RWPE2 (cell line): ENCODE measurements around the gene ADAMTS8.

Experiments used
- ATAC-seq: fragments of 200-7000 bp; cut with Tn5 transposase; 3 replicates; pipeline ENCODE4 v1.9.1; 2021; ENCODE audit warnings: low read depth
- DNase-seq: peaks from one replicate; pipeline ENCODE4 v3.0.0-alpha.2; 2020; ENCODE audit warnings: low spot score
- H3K27ac ChIP-seq: fragments of 450-650 bp; 2 replicates; pipeline ENCODE4 v1.5.1; 2017; ENCODE audit warnings: mild to moderate bottlenecking; ENCODE audit not compliant: poor library complexity, severe bottlenecking
- H3K27me3 ChIP-seq: fragments of 250-450 bp; sonication (Bioruptor Pico); 2 replicates; pipeline ENCODE4 v1.5.1; 2021; ENCODE audit warnings: mild to moderate bottlenecking, moderate library complexity; ENCODE audit not compliant: insufficient read depth, poor library complexity, severe bottlenecking
- H3K36me3 ChIP-seq: fragments of 250-450 bp; sonication (Bioruptor Pico); 2 replicates; pipeline ENCODE4 v1.5.1; 2020; ENCODE audit warnings: low read depth, mild to moderate bottlenecking, moderate library complexity
- H3K4me1 ChIP-seq: fragments of 250-450 bp; sonication (Bioruptor Pico); 2 replicates; pipeline ENCODE4 v1.5.1; 2021; ENCODE audit warnings: mild to moderate bottlenecking, moderate library complexity; ENCODE audit not compliant: insufficient read depth, poor library complexity, severe bottlenecking
- H3K4me3 ChIP-seq: fragments of 250-450 bp; sonication (Bioruptor Pico); 2 replicates; pipeline ENCODE4 v1.5.1; 2021; ENCODE audit warnings: mild to moderate bottlenecking, moderate library complexity; ENCODE audit not compliant: severe bottlenecking
- H3K9me3 ChIP-seq: fragments of 250-450 bp; sonication (Bioruptor Pico); 2 replicates; pipeline ENCODE4 v1.5.1; 2021; ENCODE audit warnings: mild to moderate bottlenecking, moderate library complexity; ENCODE audit not compliant: severe bottlenecking
- CTCF ChIP-seq: fragments of 450-650 bp; IDR thresholded peaks from one replicate; pipeline ENCODE4 v1.5.1; 2017; ENCODE audit warnings: mild to moderate bottlenecking, moderate library complexity; ENCODE audit not compliant: poor library complexity, severe bottlenecking

Gene ADAMTS8

DNA sequence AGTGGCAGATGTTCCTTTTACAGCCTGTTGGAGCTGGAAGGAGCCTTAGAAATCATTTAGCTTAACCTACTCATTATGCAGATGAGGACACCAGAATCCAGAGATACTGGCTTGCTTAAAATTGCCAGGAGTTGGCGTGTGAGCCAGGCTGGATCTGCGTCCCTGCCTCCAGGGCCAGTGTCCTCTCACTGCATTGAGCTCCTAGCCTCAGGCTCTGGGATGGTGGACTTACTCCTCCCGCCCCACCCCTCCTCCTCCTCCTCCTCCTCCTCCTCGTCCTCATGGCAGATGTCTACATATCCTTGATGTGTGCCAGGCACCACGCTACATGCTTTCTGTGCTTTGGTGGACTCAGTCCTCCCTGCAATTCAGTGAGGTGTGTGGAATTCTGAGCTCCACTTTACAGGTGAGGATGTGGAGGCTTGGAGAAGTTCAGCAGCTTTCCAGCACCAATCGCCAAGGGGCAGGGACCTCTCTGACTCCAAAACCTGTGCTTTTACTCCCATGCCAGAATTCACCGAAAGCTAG, 44.1 kb upstream of the ADAMTS8 start:
- Histone ChIP-seq H3K4me3 (no peak overlapping the region), H3K9me3 (no peaks in the 10 kb centered on the region), H3K27me3 (no peaks in the 10 kb centered on the region), H3K36me3 (no peaks in the 10 kb centered on the region), H3K27ac (no peak overlapping the region), H3K4me1 (no peaks in the 10 kb centered on the region)
- DNase-seq (no peak), ATAC-seq (no peak)
- TF ChIP-seq CTCF = no peak

DNA sequence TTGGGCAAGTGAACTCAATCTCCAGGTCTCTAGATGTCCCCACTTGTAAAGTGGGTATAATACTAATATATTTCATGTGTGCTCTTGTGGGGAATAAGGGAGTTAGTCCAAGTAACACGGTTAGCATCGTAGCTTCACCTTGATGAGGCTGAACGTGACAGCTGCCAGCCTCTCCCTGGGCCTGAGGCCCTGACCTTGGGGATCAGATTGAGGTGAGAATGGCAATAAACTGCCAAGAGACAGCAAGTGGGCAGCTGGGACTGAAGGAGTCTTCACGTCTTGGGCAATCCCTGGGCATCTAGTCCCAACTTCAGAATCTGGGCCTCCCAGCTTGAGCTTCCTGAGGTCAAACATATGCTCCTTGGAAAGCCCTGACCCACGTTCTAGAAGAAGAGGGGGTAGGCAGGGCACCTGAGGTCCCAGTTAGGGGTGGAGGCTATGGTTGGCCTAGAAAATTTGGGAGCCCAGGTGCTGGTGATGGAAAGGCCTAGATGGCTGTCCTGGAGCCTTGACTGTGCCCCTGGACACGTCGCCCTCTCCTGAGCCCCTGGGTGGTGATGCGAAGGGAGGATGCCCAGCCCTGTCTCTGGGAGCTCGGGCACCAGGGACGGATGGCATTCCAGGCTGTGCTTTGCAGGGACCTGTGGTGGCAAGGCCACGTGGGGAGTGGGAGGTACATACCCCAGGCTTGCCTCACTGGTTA, 43.5 kb upstream of the ADAMTS8 start:
- no peak for TF ChIP-seq CTCF
- Histone ChIP-seq H3K27ac (no peak overlapping the region), H3K4me1 (no peaks in the 10 kb centered on the region), H3K9me3 (no peaks in the 10 kb centered on the region), H3K36me3 (no peaks in the 10 kb centered on the region), H3K27me3 (no peaks in the 10 kb centered on the region), H3K4me3 (no peak overlapping the region)
- ATAC-seq = no peak
- no peak for DNase-seq

GRCh38 chr11:130470832-130471706, 42.7 kb upstream of the ADAMTS8 start:
- no peaks in the 10 kb centered on the region for H3K9me3 ChIP-seq
- no peak overlapping the region for H3K27ac ChIP-seq
- no peaks in the 10 kb centered on the region for H3K27me3 ChIP-seq
- TF ChIP-seq CTCF = no peak
- no peaks in the 10 kb centered on the region for H3K36me3 ChIP-seq
- H3K4me3 ChIP-seq = no peak overlapping the region
- DNase-seq (no peak), ATAC-seq (no peak)
- H3K4me1 ChIP-seq = no peaks in the 10 kb centered on the region

- Histone ChIP-seq H3K9me3 (no peaks in the 10 kb centered on the region), H3K27ac (no peak overlapping the region), H3K4me1 (no peaks in the 10 kb centered on the region), H3K36me3 (no peaks in the 10 kb centered on the region), H3K4me3 (no peak overlapping the region), H3K27me3 (no peaks in the 10 kb centered on the region)
- no peak for TF ChIP-seq CTCF
- DNase-seq = no peak
- ATAC-seq = no peak
Observed at GRCh38 chr11:130469181-130469580, 40.8 kb upstream of the ADAMTS8 start.
